NCI-H82 treated with DMSO at 0.1 percent for 48 hours (cell line): ENCODE results near the gene THRAP3.
"Not testable (repeated sequence)": the region's sequence is repeated elsewhere in the genome, so short reads cannot be mapped to it uniquely, and the experiment has no call there.

Experiments used
- DNase-seq: peaks from one replicate; lab custom pipeline; 2025; ENCODE audit not compliant: unreplicated experiment; lab: John Stamatoyannopoulos, UW

The THRAP3 gene

GRCh38 chr1:36204347-36204909 is 19.8 kb upstream of the THRAP3 start:
- DNase-seq: no peak

GRCh38 chr1:36206323-36206858 is 17.9 kb upstream of the THRAP3 start:
- no peak for DNase-seq

GRCh38 chr1:36207339-36207738 is 16.9 kb upstream of the THRAP3 start:
- no peak for DNase-seq

- DNase-seq: no peak
Observed at GRCh38 chr1:36208978-36209703, 15.1 kb upstream of the THRAP3 start.

GRCh38 chr1:36211307-36211706 is 12.9 kb upstream of the THRAP3 start:
- no peak for DNase-seq

DNA sequence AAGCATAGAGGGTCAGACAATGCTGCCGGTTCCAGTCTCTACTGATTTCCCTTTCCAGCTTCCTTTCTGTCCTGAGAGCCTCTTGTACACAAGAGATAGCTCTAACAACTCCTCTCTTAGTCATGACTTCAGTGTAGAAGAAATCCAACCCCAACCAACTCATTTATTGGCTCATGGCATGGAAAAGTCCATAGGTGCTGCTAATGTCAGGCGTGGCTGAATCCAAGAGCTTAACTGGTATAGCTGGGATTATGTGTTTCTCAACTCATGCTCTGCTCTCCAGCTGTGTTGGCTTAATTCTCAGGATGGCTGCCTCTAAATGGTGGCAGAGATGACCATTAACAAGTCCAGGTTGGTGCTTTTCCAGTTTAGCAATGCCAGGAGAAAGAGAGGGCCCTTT is 12.4 kb upstream of the THRAP3 start:
- no peak for DNase-seq

GRCh38 chr1:36212782-36213181 is 11.5 kb upstream of the THRAP3 start:
- no peak for DNase-seq

DNA sequence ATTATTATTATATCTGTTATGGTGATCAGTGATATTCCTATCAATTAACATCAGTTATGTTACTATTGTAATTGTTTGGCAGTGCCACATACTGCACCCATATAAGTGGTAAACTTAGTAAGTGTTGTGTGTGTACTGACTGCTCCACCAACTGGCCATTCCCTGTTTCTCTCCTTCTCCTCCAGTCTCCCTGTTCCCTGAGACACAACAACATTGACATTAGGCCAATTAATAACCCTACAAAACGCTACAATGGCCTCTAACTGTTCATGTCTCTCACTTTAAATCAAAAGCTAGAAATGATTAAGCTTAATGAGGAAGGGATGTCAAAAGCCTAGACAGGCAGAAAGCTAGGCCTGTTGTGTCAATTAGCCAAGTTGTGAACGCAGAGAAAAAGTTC is 6.6 kb upstream of the THRAP3 start:
- no peak for DNase-seq

DNA sequence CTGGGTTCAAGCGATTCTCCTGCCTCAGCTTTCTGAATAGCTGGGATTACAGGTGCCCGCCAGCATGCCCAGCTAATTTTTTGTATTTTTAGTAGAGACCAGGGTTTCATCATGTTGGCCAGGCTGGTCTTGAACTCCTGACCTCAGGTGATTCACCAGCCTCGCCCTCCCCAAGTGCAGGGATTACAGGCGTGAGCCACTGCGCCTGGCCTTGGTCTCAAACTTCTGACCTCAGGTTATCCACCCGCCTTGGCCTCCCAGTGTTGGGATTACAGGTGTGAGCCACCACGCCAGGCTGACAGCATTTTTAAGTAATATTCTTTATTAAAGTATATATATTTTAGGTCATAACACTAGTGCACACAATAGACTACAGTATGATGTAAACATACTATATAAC is 2.3 kb upstream of the THRAP3 start:
- DNase-seq: not testable (repeated sequence)

GRCh38 chr1:36222481-36223380 is 1.5 kb upstream of the THRAP3 start:
- no peak for DNase-seq

- no peak for DNase-seq
Observed at GRCh38 chr1:36223381-36223995, 755 bp upstream of the THRAP3 start.

DNA sequence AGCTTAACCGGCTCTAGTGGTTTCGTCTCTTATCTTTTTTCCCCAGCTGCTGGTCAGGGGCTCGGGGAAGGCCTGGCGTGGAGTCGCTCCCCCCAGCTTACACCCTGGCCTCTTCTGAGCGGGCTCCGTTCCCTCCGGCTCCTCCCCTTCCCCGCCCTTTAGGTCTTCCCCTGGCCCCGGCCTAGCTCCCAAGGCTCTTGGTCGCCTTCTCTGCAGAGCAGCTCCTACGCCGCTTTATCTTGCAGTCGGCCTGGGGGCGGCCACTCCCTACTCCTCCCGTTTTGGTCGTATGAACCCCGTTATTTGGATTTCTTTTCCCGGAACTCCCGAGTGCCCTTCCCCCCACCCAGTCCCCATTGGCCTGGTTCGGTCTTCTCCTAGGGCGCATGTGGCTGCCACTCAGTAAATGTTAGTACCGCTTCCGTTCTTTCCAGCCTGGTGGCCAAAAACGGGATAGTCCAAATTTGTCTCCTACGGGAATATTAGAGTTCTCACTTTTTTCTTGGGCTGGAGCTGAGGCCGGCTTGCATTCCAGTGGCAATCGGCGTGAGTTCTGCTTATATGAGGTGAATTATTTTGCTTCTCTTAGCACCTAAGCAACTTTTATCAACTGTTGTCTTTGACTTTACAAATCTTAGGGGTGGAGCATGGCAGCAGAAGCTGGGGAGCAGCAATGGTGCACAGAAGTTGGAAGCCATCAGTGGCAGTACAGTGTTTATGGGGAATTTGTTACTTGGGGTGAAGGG is 467 bp downstream of the THRAP3 start:
- DNase-seq: peak; percentile 78

DNA sequence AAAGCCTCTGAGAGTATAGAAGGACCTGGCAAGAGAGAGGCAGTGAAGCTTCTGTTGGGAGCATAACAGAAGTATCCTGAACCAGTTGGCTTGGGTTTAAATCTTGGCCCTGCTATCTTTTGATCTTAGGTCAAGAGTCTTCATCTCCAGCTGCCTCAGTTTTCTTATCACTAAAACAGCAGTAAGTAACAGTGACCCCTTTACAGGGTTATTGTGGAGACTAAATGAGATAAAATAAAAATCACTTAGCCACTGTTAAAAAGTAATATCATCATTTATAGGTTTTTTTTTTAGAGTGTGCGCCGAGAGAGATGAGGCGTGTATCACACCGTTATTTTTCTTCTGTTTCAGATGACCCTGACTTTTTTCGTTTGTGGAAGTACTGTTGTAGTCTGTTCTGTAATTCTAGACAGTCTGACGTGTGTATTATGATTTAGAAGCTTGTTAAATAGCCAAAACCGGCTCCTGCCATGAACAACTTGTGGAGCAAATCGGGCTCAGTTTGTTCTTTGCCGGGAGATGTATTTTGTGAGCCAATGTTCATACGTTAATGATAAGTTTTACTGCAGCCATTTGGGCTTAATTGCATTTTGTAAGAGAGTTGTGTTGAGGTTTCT is 1.1 kb downstream of the THRAP3 start:
- no peak for DNase-seq

DNA sequence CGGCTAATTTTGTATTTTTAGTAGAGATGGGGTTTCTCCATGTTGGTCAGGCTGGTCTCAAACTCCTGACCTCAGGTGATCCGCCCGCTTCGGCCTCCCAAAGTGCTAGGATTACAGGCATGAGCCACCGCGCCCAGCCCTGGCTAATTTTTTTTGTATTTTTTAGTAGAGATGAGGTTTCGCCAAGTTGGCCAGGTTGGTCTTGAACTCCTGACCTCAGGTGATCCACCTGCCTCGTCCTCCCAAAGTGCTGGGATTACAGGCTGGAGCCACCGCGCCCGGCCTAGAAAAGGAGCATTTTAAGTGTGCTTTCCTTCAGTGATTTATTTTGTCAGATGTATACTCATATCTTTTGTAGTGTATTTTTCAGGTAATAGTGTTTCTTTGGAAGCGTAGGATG is 6.0 kb downstream of the THRAP3 start:
- DNase-seq: not testable (repeated sequence)

- no peak for DNase-seq
Observed at GRCh38 chr1:36231191-36231590, 6.9 kb downstream of the THRAP3 start.

DNA sequence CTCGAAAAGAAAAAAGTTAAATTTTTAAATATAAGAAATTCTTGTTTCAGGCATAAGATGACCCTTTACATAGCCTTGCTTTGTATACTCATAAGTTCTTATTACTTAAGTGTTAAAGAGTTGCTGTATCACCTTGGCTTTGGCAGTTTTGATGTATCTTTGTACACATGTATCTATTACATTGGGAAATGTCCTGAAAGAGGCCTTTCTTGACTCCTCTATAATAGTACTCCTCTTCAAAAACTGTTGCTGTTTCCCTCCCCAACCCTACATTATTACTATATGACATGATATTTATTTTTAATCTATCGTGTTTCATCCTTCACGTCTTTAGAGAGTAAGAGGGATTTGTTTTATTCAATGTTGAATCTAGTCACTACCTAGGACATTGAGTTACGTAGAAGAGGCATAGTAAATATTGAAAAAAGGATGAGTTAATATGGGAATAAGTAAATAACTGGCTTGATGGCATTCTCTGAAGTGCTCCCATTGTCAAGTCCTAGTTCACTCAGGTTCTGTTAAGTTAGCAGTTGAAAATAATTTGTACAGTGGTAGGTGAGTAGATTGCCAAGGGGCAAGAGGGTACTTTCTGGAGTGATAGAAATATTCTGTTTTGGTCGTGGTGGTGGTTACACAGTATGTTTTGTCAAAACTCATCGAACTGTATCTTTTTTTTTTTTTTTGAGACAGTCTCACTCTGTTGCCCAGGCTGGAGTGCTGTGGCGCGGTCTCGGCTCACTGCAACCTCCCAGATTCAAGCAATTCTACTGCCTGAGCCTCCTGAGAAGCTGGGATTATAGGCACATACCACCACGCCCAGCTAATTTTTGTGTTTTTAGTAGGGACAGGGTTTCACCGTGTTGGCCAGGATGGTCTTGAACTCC is 8.2 kb downstream of the THRAP3 start:
- no peak for DNase-seq

DNA sequence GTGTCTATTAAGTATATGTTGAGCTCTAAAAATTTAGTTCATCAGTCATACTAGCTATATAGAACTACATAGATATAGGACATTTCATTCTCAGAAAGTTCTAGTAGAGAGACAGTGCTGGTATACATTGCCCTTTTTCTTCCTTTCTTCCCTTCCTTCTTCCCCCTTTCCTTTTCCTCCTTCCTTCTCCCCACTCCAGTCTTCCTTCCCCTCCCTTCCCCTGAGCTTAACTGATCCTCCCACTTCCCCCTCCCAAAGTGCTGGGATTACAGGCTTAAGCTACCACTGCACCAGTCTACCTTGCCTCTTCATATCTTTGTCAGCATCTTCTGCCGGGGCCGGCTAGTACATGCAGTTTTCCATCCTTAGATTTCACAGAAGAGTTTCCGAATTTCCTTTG is 12.1 kb downstream of the THRAP3 start:
- DNase-seq: peak; percentile 77

DNA sequence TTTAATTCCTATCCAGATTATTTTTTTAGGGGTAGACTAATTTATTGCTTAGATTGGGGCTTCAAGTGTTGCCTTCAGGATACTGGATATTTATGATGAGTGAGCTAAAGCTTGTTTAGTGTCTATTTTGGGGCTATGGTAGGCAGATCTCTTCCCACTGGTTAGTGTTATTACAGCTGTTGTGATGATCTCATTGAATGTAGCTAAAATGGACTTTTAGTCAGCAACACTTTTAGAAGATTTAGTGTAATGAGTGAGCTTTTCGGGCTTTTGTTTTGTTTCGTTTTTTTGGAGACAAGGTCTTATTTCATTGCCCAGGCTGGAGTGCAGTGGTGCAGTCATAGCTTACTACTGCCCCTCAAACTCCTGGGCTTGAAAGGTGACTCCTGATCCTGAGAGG is 14.2 kb downstream of the THRAP3 start:
- DNase-seq: no peak

- DNase-seq: peak; percentile 89
Observed at GRCh38 chr1:36239941-36240637, 15.8 kb downstream of the THRAP3 start.
